Sigmoid colon (tissue), 7 donors: ENCODE results near the gene MORC2. TPM values are rescaled to one million over a fixed set of nuclear protein-coding genes. Genes with fewer than 3 reads are reported as not detected.

Source experiments
- DNase-seq: peaks from one replicate; pipeline ENCODE4 v3.0.0-alpha.2; 2019
- H3K27ac ChIP-seq, 4 donors: fragments of 200-600 bp; sonication (generic); one replicate each; pipeline ENCODE4 v1.5.1; 2016 to 2019; ENCODE audit warnings: mild to moderate bottlenecking in 1 of 4
- H3K27me3 ChIP-seq, 3 donors: fragments of 200-600 bp; sonication (generic); one replicate each; pipeline ENCODE4 v1.5.1; 2019; ENCODE audit warnings: mild to moderate bottlenecking in 1 of 3
- H3K36me3 ChIP-seq, 4 donors: fragments of 200-600 bp; sonication (generic); one replicate each; pipeline ENCODE4 v1.5.1; 2016 to 2019
- H3K4me1 ChIP-seq, 4 donors: fragments of 200-600 bp; sonication (generic); one replicate each; pipeline ENCODE4 v1.5.1; 2017 to 2019
- H3K4me3 ChIP-seq, 4 donors: fragments of 200-600 bp; sonication (generic); one replicate each; pipeline ENCODE4 v1.5.1; 2017 to 2019; ENCODE audit warnings: mild to moderate bottlenecking in 2 of 4, moderate library complexity in 1 of 4
- H3K9me3 ChIP-seq, 4 donors: fragments of 200-600 bp in 3 of 4; sonication (generic) in 3 of 4; one replicate each; pipeline versions ENCODE4 v1.5.1 to v1.6.1; 2013 to 2019
- EP300 ChIP-seq, 4 donors: sonication (generic); formaldehyde crosslinking; IDR thresholded peaks; one replicate each; pipeline ENCODE4 v1.6.1; 2017; ENCODE audit warnings: antibody characterized with exemption in 4 of 4
- POLR2A ChIP-seq, 2 donors: fragments of 450-650 bp; IDR thresholded peaks; one replicate each; pipeline ENCODE4 v1.6.1; 2016; ENCODE audit warnings: antibody characterized with exemption in 2 of 2, mild to moderate bottlenecking in 2 of 2, moderate library complexity in 2 of 2
- POLR2AphosphoS5 ChIP-seq, 4 donors: sonication (generic); formaldehyde crosslinking; IDR thresholded peaks; one replicate each; pipeline ENCODE4 v1.6.1; 2017; ENCODE audit warnings: antibody characterized with exemption in 4 of 4
- WGBS, 2 donors: extraction: QIAGEN DNeasy Blood & Tissue Kit; methylation state at CpG; one replicate each; pipeline ENCODE4 v1.1.7; 2013; 5-methylcytosine and 5-hydroxymethylcytosine counted together
- intact Hi-C: fragments of 100-400 bp; cut with DNase I; formaldehyde crosslinking; loops from one replicate; pipeline ENCODE4 v1.15.1; 2023
- polyA plus RNA-seq, 3 donors: library from polyadenylated mRNA; stranded (reverse); fragments of 200-250 nt; gene quantifications; one replicate each; pipeline ENCODE4 v1.2.3, GENCODE V29; 2013
- total RNA-seq, 4 donors: library from RNA; depleted of rRNA; stranded (reverse); fragments of >200 nt; gene quantifications; one replicate each; pipeline ENCODE4 v1.1.0, GENCODE V29; 2016
- TF ChIP-seq, protein P1 (sequence below), 4 experiments: fragments of 450-650 bp in 3 of 4; fragments of 200-600 bp in 1 of 4; IDR thresholded peaks; one replicate each; pipeline ENCODE4 v1.5.1; 2016 to 2019; ENCODE audit warnings: antibody characterized with exemption in 4 of 4, mild to moderate bottlenecking in 3 of 4, moderate library complexity in 2 of 4
- donor health status: healthy with polysubstance abuse.
- donor health status: Bipolar disorder and iron deficiency.
- donor health status: healthy.

Gene MORC2
- total and polyA plus RNA-seq, 7 donors: 4.6 to 42.1 (median 15.0) TPM

DNA sequence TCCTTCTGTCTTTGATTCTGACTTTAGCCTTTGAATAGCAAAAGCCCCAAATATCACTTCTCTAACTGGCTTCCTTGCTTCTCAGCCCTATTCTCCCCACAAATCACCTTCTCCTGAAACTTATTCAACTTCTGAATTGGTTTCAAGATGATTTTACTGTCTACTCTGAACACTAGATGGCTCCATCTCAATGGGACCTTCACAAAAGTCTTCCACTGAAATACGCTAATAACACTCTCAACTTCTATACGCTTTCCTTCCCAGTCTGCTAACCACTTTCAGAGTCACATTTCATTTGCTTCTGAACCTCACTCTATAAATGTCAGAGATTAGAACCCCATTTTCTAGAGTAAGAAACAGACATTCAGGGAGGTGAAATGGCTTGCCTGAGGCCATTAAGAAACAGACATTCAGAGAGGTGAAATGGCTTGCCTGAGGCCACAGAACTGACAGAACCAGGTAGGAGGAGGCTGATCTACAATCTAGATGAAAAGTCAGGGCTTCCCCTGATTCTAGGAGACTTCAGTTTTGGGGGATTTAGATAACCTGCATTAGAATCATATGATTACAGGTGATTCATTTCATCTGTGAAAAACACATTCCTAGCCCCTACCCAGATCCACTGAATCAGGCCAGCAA is 20.6 kb downstream of the MORC2 start:
- Histone ChIP-seq H3K4me1 (peaks cover 0 to 26% (median 22%) of the 10 kb centered on the region in 4 donors), H3K9me3 (no peaks in the 10 kb centered on the region), H3K27me3 (no peaks in the 10 kb centered on the region), H3K36me3 (peaks cover 28 to 77% (median 43%) of the 10 kb centered on the region in 4 donors), H3K4me3 (no peak overlapping the region), H3K27ac (peak overlapping the region; percentile 55 to 74 (median 64))
- 42 to 53% methylated on average over 2 of the region's 2 CpGs for WGBS, 2 donors
- TF ChIP-seq POLR2A (IDR thresholded peaks at IDR 0.05) (no peak), POLR2AphosphoS5 (IDR thresholded peaks at IDR 0.05) (peak in 1 of 4 donors; percentile 24), EP300 (IDR thresholded peaks at IDR 0.05) (no peak)
- TF ChIP-seq, protein P1, sequence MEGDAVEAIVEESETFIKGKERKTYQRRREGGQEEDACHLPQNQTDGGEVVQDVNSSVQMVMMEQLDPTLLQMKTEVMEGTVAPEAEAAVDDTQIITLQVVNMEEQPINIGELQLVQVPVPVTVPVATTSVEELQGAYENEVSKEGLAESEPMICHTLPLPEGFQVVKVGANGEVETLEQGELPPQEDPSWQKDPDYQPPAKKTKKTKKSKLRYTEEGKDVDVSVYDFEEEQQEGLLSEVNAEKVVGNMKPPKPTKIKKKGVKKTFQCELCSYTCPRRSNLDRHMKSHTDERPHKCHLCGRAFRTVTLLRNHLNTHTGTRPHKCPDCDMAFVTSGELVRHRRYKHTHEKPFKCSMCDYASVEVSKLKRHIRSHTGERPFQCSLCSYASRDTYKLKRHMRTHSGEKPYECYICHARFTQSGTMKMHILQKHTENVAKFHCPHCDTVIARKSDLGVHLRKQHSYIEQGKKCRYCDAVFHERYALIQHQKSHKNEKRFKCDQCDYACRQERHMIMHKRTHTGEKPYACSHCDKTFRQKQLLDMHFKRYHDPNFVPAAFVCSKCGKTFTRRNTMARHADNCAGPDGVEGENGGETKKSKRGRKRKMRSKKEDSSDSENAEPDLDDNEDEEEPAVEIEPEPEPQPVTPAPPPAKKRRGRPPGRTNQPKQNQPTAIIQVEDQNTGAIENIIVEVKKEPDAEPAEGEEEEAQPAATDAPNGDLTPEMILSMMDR (IDR thresholded peaks at IDR 0.05): peak; percentile 59 to 85 (median 74)
- DNase-seq: no peak
- intact Hi-C loops: loop anchor here (1.0 to 5.0 kb wide), 4 partner anchors 19 to 201 kb away; no protein-coding TSS in a partner anchor

DNA sequence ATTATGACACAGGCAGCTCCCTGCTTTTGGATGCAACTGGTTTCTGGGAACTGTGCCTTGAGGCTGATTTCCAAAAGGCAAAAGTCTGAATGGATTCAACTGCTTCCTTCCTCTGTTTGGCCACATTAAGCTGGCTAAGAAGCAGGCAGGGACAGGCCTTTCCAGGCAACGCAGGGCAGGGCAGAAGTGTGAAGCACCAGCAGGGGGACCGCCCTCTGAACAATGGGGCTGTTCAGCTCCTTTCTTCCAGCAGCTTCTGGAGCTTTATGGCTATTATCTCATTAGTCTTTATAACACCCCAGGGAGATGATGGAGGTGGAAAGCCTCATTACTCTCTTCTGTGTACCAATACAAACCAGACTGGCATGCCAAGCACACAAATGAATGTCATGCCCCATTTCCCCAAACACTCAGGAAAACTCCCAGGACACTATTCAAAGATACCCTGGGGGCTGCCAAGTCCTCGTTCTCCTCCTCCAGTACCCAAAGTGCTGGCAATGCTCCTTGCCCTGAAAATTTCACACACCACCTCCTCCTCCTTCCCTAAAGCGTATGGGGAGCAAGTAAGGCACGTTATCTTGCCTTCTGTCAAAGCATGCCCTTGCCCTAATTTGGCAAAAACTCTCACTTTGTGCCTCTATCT is 21.3 kb downstream of the MORC2 start:
- TF ChIP-seq POLR2AphosphoS5 (IDR thresholded peaks at IDR 0.05): peak in 1 of 4 donors; percentile 10
- no peak for TF ChIP-seq EP300 (IDR thresholded peaks at IDR 0.05)
- intact Hi-C loops: loop anchor here (1.0 to 5.0 kb wide), 3 partner anchors 90 to 202 kb away; no protein-coding TSS in a partner anchor
- 35 to 60% methylated on average over 5 of the region's 5 CpGs for WGBS, 2 donors
- H3K4me3 ChIP-seq: no peak overlapping the region
- peaks cover 34 to 83% (median 47%) of the 10 kb centered on the region in 4 donors for H3K36me3 ChIP-seq
- no peaks in the 10 kb centered on the region for H3K27me3 ChIP-seq
- H3K9me3 ChIP-seq: no peaks in the 10 kb centered on the region
- H3K4me1 ChIP-seq: peaks cover 0 to 24% (median 22%) of the 10 kb centered on the region in 4 donors
- H3K27ac ChIP-seq: peak overlapping the region; percentile 48 to 74 (median 64)
- DNase-seq: no peak

DNA sequence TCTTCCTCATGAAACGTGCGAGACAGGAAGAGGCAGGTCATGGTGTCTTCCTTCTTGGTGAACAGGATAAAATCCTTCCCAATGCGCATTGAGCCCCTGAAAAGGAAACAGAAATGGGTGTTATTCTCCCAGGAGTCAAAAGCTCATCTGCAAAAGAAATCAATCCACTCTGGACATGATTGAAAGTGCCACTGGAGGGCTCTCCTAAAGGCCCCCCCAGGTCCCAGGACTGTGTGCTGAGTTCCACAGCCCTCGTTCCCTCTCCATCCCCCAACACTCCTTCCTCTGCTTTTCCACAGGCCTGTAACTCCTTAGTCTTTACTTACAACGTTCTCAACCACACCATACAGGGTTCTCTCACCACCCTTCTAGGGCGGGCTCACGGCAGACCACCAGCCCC is 22.2 kb downstream of the MORC2 start:
- H3K27me3 ChIP-seq: no peaks in the 10 kb centered on the region
- TF ChIP-seq POLR2A (IDR thresholded peaks at IDR 0.05) (no peak), EP300 (IDR thresholded peaks at IDR 0.05) (no peak), POLR2AphosphoS5 (IDR thresholded peaks at IDR 0.05) (no peak)
- TF ChIP-seq, protein P1 (IDR thresholded peaks at IDR 0.05): no peak
- H3K4me3 ChIP-seq: no peak overlapping the region
- no peaks in the 10 kb centered on the region for H3K9me3 ChIP-seq
- intact Hi-C loops: loop anchor here (2.0 to 5.0 kb wide), 2 partner anchors 91 to 202 kb away; no protein-coding TSS in a partner anchor
- WGBS, 2 donors: 76 to 77% methylated on average over 7 of the region's 7 CpGs
- H3K4me1 ChIP-seq: peaks cover 0 to 23% (median 22%) of the 10 kb centered on the region in 4 donors
- peak overlapping the region; percentile 17 to 74 (median 64) for H3K27ac ChIP-seq
- H3K36me3 ChIP-seq: peaks cover 43 to 90% (median 57%) of the 10 kb centered on the region in 4 donors
- DNase-seq: no peak

DNA sequence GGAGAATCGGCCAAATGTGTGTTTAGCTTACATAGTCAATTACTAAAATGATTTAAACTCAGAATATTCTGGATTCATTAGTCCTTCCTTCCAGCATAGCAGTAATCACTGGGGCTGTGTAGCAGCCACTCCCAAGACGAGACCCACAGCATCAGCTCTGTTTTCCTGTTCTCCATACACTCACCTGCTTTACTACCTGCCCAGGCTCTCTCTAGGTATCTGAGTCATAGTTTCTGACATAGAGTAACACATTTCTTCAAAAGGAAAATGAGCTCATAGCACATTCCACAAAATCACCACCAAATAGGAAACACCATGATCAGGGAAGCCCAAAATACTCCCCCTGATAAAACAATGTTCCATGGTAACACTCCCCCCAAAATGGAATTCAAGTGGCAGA is 22.9 kb downstream of the MORC2 start:
- 91 to 94% methylated on average over 2 of the region's 2 CpGs for WGBS, 2 donors
- peaks cover 50 to 90% (median 64%) of the 10 kb centered on the region in 4 donors for H3K36me3 ChIP-seq
- intact Hi-C loops: loop anchor here (2.0 to 5.0 kb wide), 2 partner anchors 92 to 203 kb away; no protein-coding TSS in a partner anchor

More for the DNA sequence above, 22.9 kb downstream of the MORC2 start:
- Histone ChIP-seq H3K27ac (no peak overlapping the region), H3K4me3 (no peak overlapping the region), H3K9me3 (no peaks in the 10 kb centered on the region), H3K4me1 (peaks cover 0 to 23% (median 22%) of the 10 kb centered on the region in 4 donors), H3K27me3 (no peaks in the 10 kb centered on the region)
- no peak for TF ChIP-seq POLR2AphosphoS5 (IDR thresholded peaks at IDR 0.05)
- TF ChIP-seq, protein P1 (IDR thresholded peaks at IDR 0.05): no peak
- no peak for DNase-seq
